Breast epithelium (tissue), 3 donors: ENCODE data around the gene POLN.

Experiments
- CTCF ChIP-seq, 3 donors: fragments of 450-650 bp; IDR thresholded peaks; one replicate each; pipeline ENCODE4 v1.5.1; 2016 to 2017; ENCODE audit warnings: antibody characterized with exemption in 3 of 3, mild to moderate bottlenecking in 3 of 3, moderate library complexity in 3 of 3
- POLR2A ChIP-seq: fragments of 450-650 bp; IDR thresholded peaks from one replicate; pipeline ENCODE4 v1.6.1; 2016; ENCODE audit warnings: antibody characterized with exemption, mild to moderate bottlenecking, moderate library complexity

DNA sequence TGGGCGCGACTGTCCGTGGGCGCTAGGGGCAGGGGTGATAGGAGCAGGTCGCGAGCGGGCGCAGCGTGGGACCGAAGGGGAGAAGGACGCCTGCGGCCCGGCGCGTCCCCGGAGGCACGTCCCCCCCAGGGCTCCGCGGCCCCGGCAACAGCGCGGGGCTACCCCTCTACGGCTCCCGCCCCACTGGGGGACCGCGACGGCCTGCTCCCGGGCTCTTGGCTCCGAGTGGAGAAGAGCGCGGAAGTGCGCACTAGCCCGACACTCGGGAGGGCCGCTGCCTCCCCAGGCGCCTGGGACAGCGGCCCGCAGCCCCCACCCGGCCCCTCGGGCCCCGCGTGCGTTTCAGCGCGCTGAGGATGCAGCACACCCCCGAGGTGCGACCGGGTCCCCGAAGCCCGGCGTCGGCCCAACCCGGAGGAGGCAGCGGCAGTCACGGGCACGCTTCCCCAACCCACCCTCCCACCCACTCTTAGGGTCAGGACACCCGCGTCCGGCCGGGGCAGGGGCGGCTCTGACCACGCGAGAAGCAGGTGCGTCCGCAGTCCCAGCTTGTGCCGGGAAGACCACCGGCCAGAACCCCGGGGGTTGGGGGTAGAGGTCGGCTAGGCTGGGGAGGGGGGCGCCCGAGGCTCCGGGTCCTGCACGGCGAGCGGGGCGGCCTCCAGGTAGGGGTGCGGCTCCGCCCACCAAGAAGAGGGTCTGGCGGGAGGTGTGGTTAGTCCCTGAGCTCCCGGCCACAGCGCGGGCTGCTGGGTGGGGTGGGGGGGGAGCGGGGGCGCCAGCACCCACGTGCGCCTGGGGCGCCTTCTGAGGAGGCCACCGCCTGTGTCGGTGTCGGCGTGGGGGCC lies 201.3 kb downstream of the POLN start:
- TF ChIP-seq CTCF (IDR thresholded peaks at IDR 0.05) (no peak), POLR2A (no peak)
